CMK (cell line): ENCODE measurements around the gene TPBGL.

Source experiments
- DNase-seq: peaks from one replicate; pipeline ENCODE4 v3.0.0-alpha.2; 2010; ENCODE audit warnings: low read depth

The TPBGL gene

GRCh38 chr11:75240311-75241035 is at the start of gene TPBGL:
TSS of gene TPBGL (plus strand) at chr11:75240774. CDS start at chr11:75241050, 276 bp downstream.
- DNase-seq = no peak

- no peak for DNase-seq
These were observed 49.2 kb upstream of the TPBGL start for GRCh38 chr11:75191330-75191717.

GRCh38 chr11:75193271-75193670 is 47.3 kb upstream of the TPBGL start:
- DNase-seq = no peak

- no peak for DNase-seq
These were observed 46.9 kb upstream of the TPBGL start for GRCh38 chr11:75193711-75194110.

- DNase-seq = no peak
These were observed 46.4 kb upstream of the TPBGL start for GRCh38 chr11:75194147-75194546.

- DNase-seq = no peak
These were observed 45.2 kb upstream of the TPBGL start for GRCh38 chr11:75195167-75195962.

GRCh38 chr11:75196426-75196825 is 44.1 kb upstream of the TPBGL start:
- no peak for DNase-seq

- no peak for DNase-seq
These were observed 42.9 kb upstream of the TPBGL start for GRCh38 chr11:75197512-75198277.

- DNase-seq = no peak
These were observed 42.1 kb upstream of the TPBGL start for GRCh38 chr11:75198278-75198973.

GRCh38 chr11:75199412-75199955 is 41.1 kb upstream of the TPBGL start:
- DNase-seq = no peak

- no peak for DNase-seq
These were observed 40.5 kb upstream of the TPBGL start for GRCh38 chr11:75200051-75200450.

GRCh38 chr11:75200531-75200930 is 40.0 kb upstream of the TPBGL start:
- no peak for DNase-seq

- no peak for DNase-seq
These were observed 38.8 kb upstream of the TPBGL start for GRCh38 chr11:75201771-75202170.

GRCh38 chr11:75202195-75202594 is 38.4 kb upstream of the TPBGL start:
- DNase-seq = no peak

GRCh38 chr11:75203138-75203537 is 37.4 kb upstream of the TPBGL start:
- no peak for DNase-seq

- no peak for DNase-seq
These were observed 36.9 kb upstream of the TPBGL start for GRCh38 chr11:75203641-75204011.

- no peak for DNase-seq
These were observed 36.4 kb upstream of the TPBGL start for GRCh38 chr11:75204012-75204674.

GRCh38 chr11:75204685-75205563 is 35.6 kb upstream of the TPBGL start:
- peak; percentile 71 for DNase-seq

- DNase-seq = no peak
These were observed 35.0 kb upstream of the TPBGL start for GRCh38 chr11:75205564-75206020.

GRCh38 chr11:75208446-75208845 is 32.1 kb upstream of the TPBGL start:
- DNase-seq = peak; percentile 53
